SK-N-MC (cell line): ENCODE results near the gene PTTG1.

Source experiments
- DNase-seq: peaks from one replicate; pipeline ENCODE4 v3.0.0-alpha.2; 2011; ENCODE audit warnings: low read depth, low spot score
- H3K27ac ChIP-seq: fragments of 200-600 bp; sonication (generic); 2 replicates; pipeline ENCODE4 v1.5.1; 2016; ENCODE audit warnings: mixed run types
- H3K36me3 ChIP-seq: fragments of 200-600 bp; sonication (generic); 2 replicates; pipeline ENCODE4 v1.6.1; 2017; ENCODE audit warnings: antibody characterized with exemption, low read length, mixed read lengths; ENCODE audit not compliant: insufficient read depth
- H3K4me3 ChIP-seq: fragments of 200-600 bp; sonication (generic); 2 replicates; pipeline ENCODE4 v1.5.1; 2016
- H3K9ac ChIP-seq: fragments of 200-600 bp; sonication (generic); 2 replicates; pipeline ENCODE4 v1.8.0; 2017; ENCODE audit warnings: mixed run types, mixed read lengths; ENCODE audit not compliant: insufficient read length
- H3K9me3 ChIP-seq: fragments of 200-600 bp; sonication (generic); 2 replicates; pipeline ENCODE4 v1.6.1; 2017; ENCODE audit warnings: low read depth, mild to moderate bottlenecking, antibody characterized with exemption, low read length, moderate library complexity, mixed read lengths
- EZH2 ChIP-seq: fragments of 200-600 bp; sonication (generic); IDR thresholded peaks from one replicate; pipeline ENCODE4 v1.6.1; 2017; ENCODE audit warnings: antibody characterized with exemption
- FOXP2 ChIP-seq: optimal IDR thresholded peaks from 2 replicates; pipeline ENCODE3; 2011; ENCODE audit warnings: mild to moderate bottlenecking, moderate library complexity; ENCODE audit not compliant: insufficient read depth; ENCODE audit errors: extremely low read length, control extremely low read depth
- POLR2AphosphoS5 ChIP-seq: IDR thresholded peaks from 2 replicates; pipeline ENCODE4 v1.6.1; 2012; ENCODE audit warnings: mild to moderate bottlenecking, low read depth, low read length, borderline replicate concordance

PTTG1 gene

GRCh38 chr5:160444407-160444806, 22.8 kb downstream of the PTTG1 start:
- DNase-seq = no peak
- H3K9me3 ChIP-seq = no peaks in the 10 kb centered on the region
- TF ChIP-seq FOXP2 = no peak
- H3K9ac ChIP-seq = no peak overlapping the region
- H3K27ac ChIP-seq = no peak overlapping the region
- H3K4me3 ChIP-seq = no peak overlapping the region
- no peaks in the 10 kb centered on the region for H3K36me3 ChIP-seq

GRCh38 chr5:160445132-160445531, 23.5 kb downstream of the PTTG1 start:
- no peaks in the 10 kb centered on the region for H3K9me3 ChIP-seq
- no peak for DNase-seq
- no peaks in the 10 kb centered on the region for H3K36me3 ChIP-seq
- no peak overlapping the region for H3K27ac ChIP-seq
- TF ChIP-seq POLR2AphosphoS5 (no peak), EZH2 (no peak), FOXP2 (no peak)
- no peak overlapping the region for H3K4me3 ChIP-seq
- H3K9ac ChIP-seq = no peak overlapping the region

- no peak for DNase-seq
- no peak overlapping the region for H3K27ac ChIP-seq
- no peak overlapping the region for H3K4me3 ChIP-seq
- no peak for TF ChIP-seq POLR2AphosphoS5
- no peak for TF ChIP-seq EZH2
- no peak for TF ChIP-seq FOXP2
- no peak overlapping the region for H3K9ac ChIP-seq
- no peaks in the 10 kb centered on the region for H3K9me3 ChIP-seq
- H3K36me3 ChIP-seq = no peaks in the 10 kb centered on the region
Observed at GRCh38 chr5:160445751-160446150, 24.1 kb downstream of the PTTG1 start.

GRCh38 chr5:160448886-160449285, 27.2 kb downstream of the PTTG1 start:
- Histone ChIP-seq H3K9me3 (no peaks in the 10 kb centered on the region), H3K4me3 (no peak overlapping the region), H3K9ac (no peak overlapping the region), H3K36me3 (no peaks in the 10 kb centered on the region), H3K27ac (no peak overlapping the region)
- TF ChIP-seq FOXP2 (no peak), POLR2AphosphoS5 (no peak), EZH2 (no peak)
- DNase-seq = no peak

- DNase-seq = no peak
- H3K4me3 ChIP-seq = no peak overlapping the region
- H3K36me3 ChIP-seq = no peaks in the 10 kb centered on the region
- no peak overlapping the region for H3K9ac ChIP-seq
- H3K27ac ChIP-seq = no peak overlapping the region
- no peaks in the 10 kb centered on the region for H3K9me3 ChIP-seq
- TF ChIP-seq FOXP2 (no peak), POLR2AphosphoS5 (no peak), EZH2 (no peak)
Observed at GRCh38 chr5:160449458-160449857, 27.8 kb downstream of the PTTG1 start.

GRCh38 chr5:160450164-160450932, 28.7 kb downstream of the PTTG1 start:
- no peak overlapping the region for H3K9ac ChIP-seq
- TF ChIP-seq FOXP2 = no peak
- no peak for TF ChIP-seq EZH2
- no peak for TF ChIP-seq POLR2AphosphoS5
- H3K4me3 ChIP-seq = no peak overlapping the region

GRCh38 chr5:160451281-160451680, 29.6 kb downstream of the PTTG1 start:
- H3K27ac ChIP-seq = no peak overlapping the region
- no peaks in the 10 kb centered on the region for H3K36me3 ChIP-seq
- no peaks in the 10 kb centered on the region for H3K9me3 ChIP-seq
- no peak for DNase-seq
- TF ChIP-seq EZH2 (no peak), POLR2AphosphoS5 (no peak), FOXP2 (no peak)
- no peak overlapping the region for H3K4me3 ChIP-seq
- no peak overlapping the region for H3K9ac ChIP-seq

More at GRCh38 chr5:160450164-160450932, 28.7 kb downstream of the PTTG1 start:
- Histone ChIP-seq H3K36me3 (no peaks in the 10 kb centered on the region), H3K9me3 (no peaks in the 10 kb centered on the region), H3K27ac (no peak overlapping the region)
- DNase-seq = no peak

- Histone ChIP-seq H3K9me3 (no peaks in the 10 kb centered on the region), H3K4me3 (no peak overlapping the region), H3K27ac (no peak overlapping the region), H3K9ac (no peak overlapping the region), H3K36me3 (no peaks in the 10 kb centered on the region)
- TF ChIP-seq EZH2 = no peak
- TF ChIP-seq POLR2AphosphoS5 = no peak
- no peak for TF ChIP-seq FOXP2
- DNase-seq = no peak
Observed at GRCh38 chr5:160452036-160452435, 30.4 kb downstream of the PTTG1 start.

- Histone ChIP-seq H3K36me3 (no peaks in the 10 kb centered on the region), H3K9ac (no peak overlapping the region), H3K27ac (no peak overlapping the region), H3K4me3 (no peak overlapping the region), H3K9me3 (no peaks in the 10 kb centered on the region)
- no peak for DNase-seq
- no peak for TF ChIP-seq EZH2
- no peak for TF ChIP-seq FOXP2
- no peak for TF ChIP-seq POLR2AphosphoS5
Observed at GRCh38 chr5:160452795-160453194, 31.1 kb downstream of the PTTG1 start.
